ENCODE data around the gene CDK2AP2.
A peak's percentile ranks its signal among the peaks of the same experiment; 100 is the strongest.
"Not testable (repeated sequence)": the region's sequence is repeated elsewhere in the genome, so short reads cannot be mapped to it uniquely, and the experiment has no call there.

CDK2AP2 gene

GRCh38 chr11:67507864-67508485 lies at the start of gene CDK2AP2:
TSS of gene CDK2AP2 (minus strand) at chr11:67508162. CDS start at chr11:67508082, 80 bp downstream.
- peak; percentile 98 for DNase-seq

- DNase-seq: no peak
Observed at GRCh38 chr11:67556244-67556643, 48.3 kb upstream of the CDK2AP2 start.

GRCh38 chr11:67551697-67552096 lies 43.7 kb upstream of the CDK2AP2 start:
- DNase-seq: not testable (repeated sequence)

GRCh38 chr11:67551127-67551526 lies 43.2 kb upstream of the CDK2AP2 start:
- DNase-seq: no peak

- no peak for DNase-seq
Observed at GRCh38 chr11:67548555-67549110, 40.7 kb upstream of the CDK2AP2 start.

GRCh38 chr11:67548112-67548511 lies 40.1 kb upstream of the CDK2AP2 start:
- not testable (repeated sequence) for DNase-seq

- DNase-seq: no peak
Observed at GRCh38 chr11:67545280-67545679, 37.3 kb upstream of the CDK2AP2 start.

GRCh38 chr11:67544616-67545242 lies 36.8 kb upstream of the CDK2AP2 start:
- DNase-seq: no peak

GRCh38 chr11:67543585-67543984 lies 35.6 kb upstream of the CDK2AP2 start:
- no peak for DNase-seq

- DNase-seq: no peak
Observed at GRCh38 chr11:67542971-67543370, 35.0 kb upstream of the CDK2AP2 start.

GRCh38 chr11:67542169-67542568 lies 34.2 kb upstream of the CDK2AP2 start:
- no peak for DNase-seq

GRCh38 chr11:67541198-67541597 lies 33.2 kb upstream of the CDK2AP2 start:
- DNase-seq: no peak

- DNase-seq: no peak
Observed at GRCh38 chr11:67539550-67539949, 31.6 kb upstream of the CDK2AP2 start.

- DNase-seq: no peak
Observed at GRCh38 chr11:67538823-67539505, 31.0 kb upstream of the CDK2AP2 start.

- DNase-seq: no peak
Observed at GRCh38 chr11:67538306-67538705, 30.3 kb upstream of the CDK2AP2 start.

- DNase-seq: no peak
Observed at GRCh38 chr11:67535561-67535960, 27.6 kb upstream of the CDK2AP2 start.

- no peak for DNase-seq
Observed at GRCh38 chr11:67534070-67534679, 26.2 kb upstream of the CDK2AP2 start.

GRCh38 chr11:67532889-67533288 lies 24.9 kb upstream of the CDK2AP2 start:
- DNase-seq: no peak

- no peak for DNase-seq
Observed at GRCh38 chr11:67530282-67530592, 22.3 kb upstream of the CDK2AP2 start.

GRCh38 chr11:67528376-67528775 lies 20.4 kb upstream of the CDK2AP2 start:
- no peak for DNase-seq

GRCh38 chr11:67525275-67525976 lies 17.5 kb upstream of the CDK2AP2 start:
- no peak for DNase-seq

GRCh38 chr11:67524480-67524808 lies 16.5 kb upstream of the CDK2AP2 start:
- no peak for DNase-seq

All from HCEC 1CT (cell line).